Measurements from ENCODE around the gene CTAG2.
"Not testable (repeated sequence)": the region's sequence is repeated elsewhere in the genome, so short reads cannot be mapped to it uniquely, and the experiment has no call there.

Gene CTAG2

DNA sequence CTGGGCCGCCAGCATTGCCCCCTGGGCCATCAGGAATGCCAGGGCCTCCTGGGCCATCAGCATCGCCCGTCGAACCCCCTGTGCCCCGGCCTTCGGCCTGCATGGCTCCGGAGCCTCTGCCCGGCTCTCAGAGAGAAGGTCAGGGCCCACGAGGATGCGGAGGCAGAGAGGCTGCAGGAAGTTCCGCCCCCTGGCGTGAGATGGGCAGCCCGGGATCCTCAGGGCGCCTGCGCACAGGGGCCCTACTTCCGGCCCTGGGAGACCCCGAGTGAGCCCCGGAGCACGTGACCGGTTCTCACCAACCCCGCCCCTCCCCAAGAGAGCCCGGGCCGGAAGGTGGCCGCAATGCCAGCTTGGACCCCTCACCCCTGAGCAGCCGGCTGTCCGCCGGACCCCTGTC is at the start of gene CTAG2:
Gene CTAG2, minus strand, starts transcription at position 167 of the 400 bp plus-strand sequence. Its CDS starts 64 bp downstream, at position 103.
- not testable (repeated sequence) for DNase-seq (ENCODE audit: low read depth)

DNA sequence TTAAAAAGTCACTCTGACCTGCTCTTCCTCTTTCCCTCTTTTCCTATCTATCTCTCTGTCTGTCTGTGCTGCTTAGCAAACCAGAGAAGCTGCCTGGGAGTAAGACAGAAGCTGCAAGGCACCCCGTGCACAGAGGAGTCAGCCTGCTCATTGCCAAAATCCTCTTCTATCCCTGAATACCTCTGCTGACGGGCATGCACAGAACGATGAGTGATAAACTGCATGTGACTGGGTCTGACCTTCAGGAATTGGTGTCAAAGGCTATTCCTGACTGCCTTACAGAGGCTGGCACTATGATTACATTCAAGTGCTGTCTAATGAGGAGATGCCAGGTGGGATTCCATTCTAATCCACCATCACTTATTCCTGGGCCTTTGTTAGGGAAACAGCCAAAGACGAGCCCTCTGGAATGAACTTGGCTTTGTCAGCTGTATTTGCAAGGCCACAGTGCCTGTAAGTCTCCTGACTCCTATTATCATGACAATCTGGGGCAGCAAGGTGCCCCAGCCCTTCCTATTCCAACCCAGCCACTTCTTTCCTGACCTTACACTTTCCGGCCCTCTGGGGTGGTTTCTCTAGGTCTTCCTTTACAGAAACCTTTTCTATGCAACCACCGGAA is 45.4 kb upstream of the CTAG2 start:
- no peak for DNase-seq (ENCODE audit: low read depth)

GRCh38 chrX:154696676-154697045 is 43.3 kb upstream of the CTAG2 start:
- no peak for DNase-seq (ENCODE audit: low read depth)

DNA sequence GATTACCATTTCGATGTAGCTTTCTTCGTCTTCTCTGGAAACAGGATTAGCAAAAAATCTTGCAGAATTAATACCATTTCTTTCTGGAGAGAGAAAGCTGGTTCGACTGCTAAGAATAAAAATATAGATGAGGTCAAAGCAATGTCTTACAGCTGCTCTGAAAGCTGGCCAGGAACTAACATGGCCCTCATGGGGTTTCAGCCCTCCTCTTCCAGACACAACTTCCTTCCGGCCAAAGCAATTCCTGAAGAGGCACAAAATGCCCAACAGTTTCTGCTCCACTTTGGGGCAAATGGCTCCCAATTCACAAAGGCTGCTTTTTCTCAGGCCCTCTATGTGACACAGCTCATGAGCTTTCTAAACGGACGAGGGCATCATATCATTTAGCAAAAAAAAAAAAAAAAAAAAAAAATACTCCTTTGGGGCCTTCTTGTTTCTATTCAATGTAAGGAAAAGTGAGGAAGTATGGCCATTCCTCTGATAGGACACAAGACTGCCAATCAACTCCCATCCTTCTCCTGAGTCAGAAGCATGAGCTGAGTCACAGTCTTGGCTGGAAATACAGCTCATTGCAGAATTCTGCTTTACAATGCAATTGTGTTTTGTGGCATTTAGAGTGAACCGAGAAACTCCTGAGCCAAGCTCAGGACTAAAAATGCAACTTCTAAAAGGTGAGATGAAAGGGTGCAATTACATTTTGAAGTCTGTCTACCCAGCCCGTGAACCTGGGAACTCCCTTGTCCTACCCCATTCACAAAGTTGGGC is 42.7 kb upstream of the CTAG2 start:
- DNase-seq (ENCODE audit: low read depth): no peak

DNA sequence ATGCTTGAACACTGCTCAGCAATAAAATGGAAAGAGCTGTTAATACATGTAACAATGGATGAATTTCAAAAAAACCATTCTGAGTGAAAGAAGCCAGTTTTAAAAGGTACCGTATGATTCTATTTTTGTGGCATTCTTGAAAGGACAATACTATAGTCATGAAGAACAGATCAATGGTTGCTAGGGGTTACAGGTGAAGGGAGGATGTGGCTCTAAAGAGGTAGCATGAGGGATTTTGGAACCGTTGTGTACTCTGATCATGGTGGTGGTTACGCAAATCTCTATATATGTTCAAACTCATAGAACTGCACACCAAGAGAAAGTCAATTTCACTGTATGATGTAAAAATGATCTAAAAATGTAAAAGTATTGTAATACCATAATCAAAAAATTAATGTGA is 40.0 kb upstream of the CTAG2 start:
- DNase-seq (ENCODE audit: low read depth): no peak

DNA sequence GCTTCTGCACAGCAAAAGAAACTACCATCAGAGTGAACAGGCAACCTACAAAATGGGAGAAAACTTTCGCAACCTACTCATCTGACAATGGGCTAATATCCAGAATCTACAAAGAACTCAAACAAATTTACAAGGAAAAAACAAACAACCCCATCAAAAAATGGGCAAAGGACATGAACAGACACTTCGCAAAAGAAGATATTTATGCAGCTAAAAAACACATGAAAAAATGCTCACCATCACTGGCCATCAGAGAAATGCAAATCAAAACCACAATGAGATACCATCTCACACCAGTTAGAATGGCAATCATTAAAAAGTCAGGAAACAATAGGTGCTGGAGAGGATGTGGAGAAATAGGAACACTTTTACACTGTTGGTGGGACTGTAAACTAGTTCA is 37.1 kb upstream of the CTAG2 start:
- not testable (repeated sequence) for DNase-seq (ENCODE audit: low read depth)

DNA sequence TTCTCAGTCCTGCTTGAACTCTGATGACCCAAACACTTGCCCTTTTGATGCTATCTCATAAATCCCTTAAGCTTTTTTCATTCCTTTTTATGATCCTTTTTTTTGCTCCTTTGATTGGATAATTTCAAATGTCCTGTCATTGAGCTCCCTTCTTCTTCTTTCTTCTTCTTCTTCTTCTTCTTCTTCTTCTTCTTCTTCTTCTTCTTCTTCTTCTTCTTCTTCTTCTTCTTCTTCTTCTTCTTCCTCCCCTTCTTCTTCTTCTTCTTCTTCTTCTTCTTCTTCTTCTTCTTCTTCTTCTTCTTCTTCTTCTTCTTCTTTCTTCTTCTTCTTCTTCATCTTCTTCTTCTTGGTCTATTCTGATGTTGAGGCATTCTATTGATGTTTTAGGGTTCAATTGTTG is 18.7 kb upstream of the CTAG2 start:
- DNase-seq (ENCODE audit: low read depth): not testable (repeated sequence)

GRCh38 chrX:154670848-154671247 is 17.5 kb upstream of the CTAG2 start:
- not testable (repeated sequence) for DNase-seq (ENCODE audit: low read depth)

DNA sequence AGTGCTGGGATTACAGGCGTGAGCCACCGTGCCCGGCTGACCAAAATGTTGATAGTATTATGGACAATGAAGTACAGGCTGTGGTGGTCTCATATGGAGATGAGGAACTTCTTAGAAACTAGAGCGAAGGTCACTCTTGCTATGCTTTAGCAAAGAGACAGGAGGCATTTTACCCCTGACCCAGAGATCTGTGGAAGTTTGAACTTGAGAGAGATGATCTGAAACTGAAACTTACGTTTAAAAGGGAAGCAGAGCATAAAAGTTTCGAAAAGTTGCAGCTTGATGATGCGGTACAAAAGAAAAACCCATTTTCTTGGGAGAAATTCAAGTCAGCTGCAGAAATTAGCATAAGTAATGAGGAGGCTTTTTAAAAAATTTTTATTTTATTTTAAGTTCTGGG is 8.5 kb upstream of the CTAG2 start:
- no peak for DNase-seq (ENCODE audit: low read depth)

DNA sequence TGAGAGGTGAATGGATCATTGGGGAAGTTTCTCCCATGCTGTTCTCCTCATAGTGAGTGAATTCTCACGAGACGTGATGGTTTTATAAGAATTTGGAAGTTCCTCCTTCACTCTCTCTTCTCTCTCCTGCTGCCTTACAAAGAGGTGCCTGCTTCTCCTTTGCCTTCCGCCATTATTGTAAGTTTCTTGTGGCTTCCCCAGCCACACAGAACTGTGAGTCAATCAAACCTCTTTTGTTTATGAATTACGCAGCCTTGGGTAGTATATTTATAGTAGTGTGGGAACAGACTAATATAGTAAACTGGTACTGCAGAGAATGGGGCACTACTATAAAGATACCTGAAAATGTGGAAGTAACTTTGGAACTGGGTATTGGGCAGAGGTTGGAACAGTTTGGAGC is 7.8 kb upstream of the CTAG2 start:
- no peak for DNase-seq (ENCODE audit: low read depth)

DNA sequence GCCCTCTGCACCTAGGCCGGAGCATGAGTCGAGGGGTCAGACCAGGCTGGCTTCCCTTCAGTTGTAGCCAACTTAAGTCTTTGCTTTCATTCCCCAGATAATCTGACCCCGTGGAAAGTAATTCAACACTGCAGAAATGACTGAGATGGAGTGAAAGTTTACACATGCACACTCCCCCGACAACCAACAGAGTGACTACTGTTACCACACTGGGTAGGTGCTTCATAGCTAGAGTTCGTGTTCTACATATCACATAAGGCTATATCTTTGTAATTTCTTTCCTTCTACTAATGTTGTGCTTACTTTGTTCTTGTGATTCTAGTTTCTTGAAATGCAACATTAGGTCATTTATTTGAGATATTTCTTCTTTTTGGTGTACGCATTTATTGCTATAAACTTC is 7.2 kb upstream of the CTAG2 start:
- DNase-seq (ENCODE audit: low read depth): no peak

DNA sequence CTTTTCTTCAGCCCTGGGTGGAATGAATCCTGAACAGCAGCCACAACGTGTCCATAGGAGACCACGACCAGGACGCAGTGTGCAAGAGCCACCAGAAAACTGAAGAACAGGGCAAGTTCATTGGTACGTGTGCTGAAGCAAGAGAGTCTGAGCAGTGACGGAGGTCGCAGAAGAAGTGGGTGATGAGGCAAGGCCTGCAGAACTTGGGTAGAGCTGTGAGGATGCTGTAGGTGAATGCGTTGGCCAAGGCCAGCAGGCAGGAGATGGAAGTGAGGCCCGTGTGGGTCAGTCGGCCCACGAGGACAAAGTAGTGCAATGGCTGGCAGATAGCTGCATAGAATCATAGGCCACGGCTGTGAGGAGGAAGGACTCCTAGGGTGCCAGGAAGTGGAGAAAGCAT is 5.6 kb upstream of the CTAG2 start:
- no peak for DNase-seq (ENCODE audit: low read depth)

GRCh38 chrX:154658187-154658586 is 4.8 kb upstream of the CTAG2 start:
- no peak for DNase-seq (ENCODE audit: low read depth)

GRCh38 chrX:154657226-154657805 is 3.9 kb upstream of the CTAG2 start:
- DNase-seq (ENCODE audit: low read depth): no peak

DNA sequence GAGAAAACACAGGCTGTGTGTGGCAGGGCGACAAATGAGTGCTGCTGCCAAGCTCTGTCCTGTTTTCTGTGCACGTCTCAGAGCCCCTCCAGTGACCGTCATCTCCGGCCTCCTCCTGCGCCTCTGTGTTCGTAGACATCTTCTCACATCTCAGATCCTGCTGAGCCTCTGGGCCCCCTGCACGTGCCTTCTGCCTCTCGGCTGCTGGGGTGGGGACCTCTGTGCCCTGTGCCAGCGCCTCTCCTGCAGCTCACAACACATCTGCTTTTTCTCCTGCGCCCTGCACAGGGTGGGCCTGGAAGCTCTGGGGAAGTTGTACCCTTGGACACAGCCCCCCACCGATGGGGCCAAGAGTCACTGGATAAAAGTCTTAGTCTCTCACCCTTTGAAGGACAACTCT is 2.4 kb upstream of the CTAG2 start:
- DNase-seq (ENCODE audit: low read depth): no peak

- no peak for DNase-seq (ENCODE audit: low read depth)
These were observed 2.0 kb upstream of the CTAG2 start for GRCh38 chrX:154655346-154655745.

DNA sequence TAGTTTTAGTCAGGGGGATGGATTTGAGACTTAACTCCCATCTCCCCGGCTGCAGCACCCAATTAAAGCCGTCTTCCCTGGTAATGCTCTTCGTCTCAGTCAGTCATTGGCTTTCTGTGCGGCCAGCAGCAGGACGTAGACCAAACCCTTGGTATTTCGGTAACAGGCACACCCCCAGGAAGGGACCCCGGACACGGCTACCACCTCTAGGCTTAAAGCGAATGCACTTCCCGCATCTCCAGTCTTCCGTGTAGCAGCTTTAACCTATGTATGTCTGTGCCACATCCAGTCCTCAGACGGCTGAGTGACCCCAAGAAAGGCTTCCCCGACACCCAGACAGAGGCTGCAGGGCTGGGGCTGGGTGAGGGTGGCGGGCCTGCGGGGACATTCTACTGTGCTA is 1.5 kb upstream of the CTAG2 start:
- no peak for DNase-seq (ENCODE audit: low read depth)

DNA sequence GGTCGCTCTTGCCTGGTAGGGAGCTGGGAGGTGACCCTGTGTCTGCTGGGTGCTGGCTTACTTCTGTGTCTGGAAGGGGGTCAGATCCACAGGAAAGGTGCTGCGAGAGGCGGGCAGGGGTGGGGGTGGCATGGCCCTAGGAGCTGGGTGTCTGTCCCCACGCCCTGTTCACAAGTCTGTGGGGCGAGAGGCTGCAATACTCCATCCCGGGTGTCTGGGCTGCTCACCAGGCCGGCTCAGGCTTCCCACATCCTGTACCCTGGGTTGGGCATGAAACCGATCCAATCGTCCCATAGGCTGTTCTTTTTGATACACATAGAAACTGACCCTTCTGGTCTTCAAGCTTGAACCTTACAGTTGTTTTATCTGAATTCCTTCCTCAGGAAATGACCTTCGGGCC is 993 bp upstream of the CTAG2 start:
- no peak for DNase-seq (ENCODE audit: low read depth)

- DNase-seq (ENCODE audit: low read depth): no peak
These were observed 354 bp downstream of the CTAG2 start for GRCh38 chrX:154653048-154653401.

DNA sequence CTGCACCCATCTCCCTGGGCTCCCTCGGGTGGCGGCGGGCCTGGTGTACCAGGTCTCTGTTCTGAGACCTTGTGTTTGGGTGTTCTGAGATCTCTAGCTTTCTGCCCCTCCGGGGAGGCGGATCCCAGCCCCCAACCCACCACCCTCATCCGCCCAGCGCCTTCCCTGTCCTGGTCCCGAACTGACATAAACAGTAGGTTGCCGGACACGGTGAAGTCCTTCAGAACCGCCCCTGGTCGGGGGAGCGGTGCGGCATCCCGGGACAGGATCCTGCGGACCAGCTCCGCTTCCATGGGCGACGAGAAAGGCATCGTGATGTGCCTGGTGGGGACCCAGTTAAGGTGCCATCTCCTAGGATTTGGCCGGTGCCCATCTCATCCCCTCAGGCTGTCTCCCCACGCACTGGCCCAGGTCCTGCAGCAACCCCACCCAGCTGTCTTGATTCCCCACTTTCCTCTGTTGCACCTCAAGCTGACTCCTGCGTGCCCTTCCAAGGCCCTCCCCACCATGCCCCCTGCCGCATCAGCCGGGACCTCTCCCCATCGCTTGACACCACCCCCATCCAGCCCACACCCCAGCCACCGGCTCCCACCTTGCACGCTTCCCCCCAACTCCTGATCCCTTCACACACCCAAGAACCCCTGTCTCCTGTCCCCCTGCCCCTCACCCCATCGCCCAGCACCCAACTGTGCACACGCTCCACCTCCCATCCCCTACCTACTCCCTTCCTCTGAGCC is 900 bp downstream of the CTAG2 start:
- DNase-seq (ENCODE audit: low read depth): no peak

DNA sequence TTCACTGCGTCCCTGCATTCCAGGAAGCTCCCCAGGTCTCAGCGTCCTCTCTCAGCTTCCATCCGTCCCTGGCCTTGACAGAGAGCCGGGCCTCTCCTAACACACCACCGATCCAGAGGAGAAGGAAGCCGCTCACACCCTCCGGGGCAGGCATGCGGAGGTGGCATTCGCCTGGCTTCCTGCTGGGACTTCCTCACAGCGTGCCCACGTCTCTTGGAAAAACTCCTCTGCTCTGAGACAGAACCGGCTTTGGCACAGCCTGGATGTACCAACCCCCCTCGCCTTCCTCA is 3.2 kb downstream of the CTAG2 start:
- DNase-seq (ENCODE audit: low read depth): no peak

- no peak for DNase-seq (ENCODE audit: low read depth)
These were observed 3.7 kb downstream of the CTAG2 start for GRCh38 chrX:154649503-154650220.

DNA sequence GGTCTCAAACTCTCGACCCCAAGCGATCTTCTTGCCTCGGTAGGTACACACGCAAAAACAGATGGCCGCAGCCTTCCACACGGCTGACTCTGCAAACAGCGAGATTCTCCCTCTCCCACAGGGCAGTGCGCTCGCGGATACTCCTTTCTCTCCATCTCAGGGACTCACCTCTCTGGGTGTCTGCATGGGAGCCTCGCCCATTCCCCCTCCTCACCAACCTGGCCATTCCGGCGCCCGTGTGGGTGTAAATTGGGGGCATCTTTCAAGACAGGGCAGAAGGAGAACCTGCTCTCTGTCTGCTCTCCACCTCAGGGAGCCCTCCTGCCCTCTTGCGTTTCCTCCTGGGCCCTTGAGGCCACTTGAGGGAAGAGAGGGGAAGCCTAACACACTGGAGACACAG is 4.4 kb downstream of the CTAG2 start:
- no peak for DNase-seq (ENCODE audit: low read depth)
